A549 (cell line): Measurements from ENCODE around the gene CA12. TPM values are rescaled to one million over a fixed set of nuclear protein-coding genes. Genes with fewer than 3 reads are reported as not detected.

ENCODE experiments used
- ATAC-seq, 2 experiments: fragments of 200-7000 bp in 1 of 2; fragments of >200 bp in 1 of 2; cut with Nextera tagmentation in 1 of 2; cut with Tn5 transposase in 1 of 2; 3 replicates each; pipeline versions ENCODE4 v1.8.0 to v1.9.1; 2018 to 2020; ENCODE audit warnings: mild to moderate bottlenecking in 1 of 2, moderate library complexity in 1 of 2
- CTCF ChIA-PET: fragments of 300-600 bp; sonication (Branson Sonifier 250); formaldehyde crosslinking; extraction: SDS; loops from one replicate; lab custom pipeline; 2021; ENCODE audit warnings: antibody characterized with exemption, inconsistent platforms; lab: Yijun Ruan, JAX
- POLR2A ChIA-PET: fragments of 350-600 bp; formaldehyde crosslinking; extraction: SDS; loops from one replicate; lab custom pipeline; 2021; ENCODE audit warnings: antibody characterized with exemption, inconsistent platforms; lab: Yijun Ruan, JAX
- DNase-seq, 2 experiments: peaks; one replicate each; pipeline versions ENCODE4 v3.0.0 to v3.0.0-alpha.2; 2011 to 2016; ENCODE audit warnings: low read depth in 1 of 2, low spot score in 1 of 2
- FAIRE-seq: peaks from 2 replicates; lab custom pipeline; 2011; peaks lifted over from hg19 to GRCh38; lab: Jason Lieb, UNC
- H3K27ac ChIP-seq, 2 experiments: fragments of >200 bp; sonication (Bioruptor Twin); formaldehyde crosslinking; 3 replicates each; pipeline ENCODE4 v1.5.1; 2016 to 2017
- H3K4me1 ChIP-seq: fragments of >200 bp; sonication (Bioruptor Twin); formaldehyde crosslinking; 3 replicates; pipeline ENCODE4 v1.6.1; 2016
- H3K4me2 ChIP-seq: fragments of >200 bp; sonication (Bioruptor Twin); formaldehyde crosslinking; 3 replicates; pipeline ENCODE4 v1.6.1; 2016
- H3K4me3 ChIP-seq: fragments of >200 bp; sonication (Bioruptor Twin); formaldehyde crosslinking; 3 replicates; pipeline ENCODE4 v1.5.1; 2016
- H3K9me3 ChIP-seq: fragments of >200 bp; sonication (Bioruptor Twin); formaldehyde crosslinking; 3 replicates; pipeline ENCODE4 v1.6.1; 2016
- ATOH8 ChIP-seq: fragments of 250-450 bp; sonication (Bioruptor Pico); IDR thresholded peaks from 2 replicates; pipeline ENCODE4 v1.5.0; 2020; ENCODE audit warnings: low read depth, mild to moderate bottlenecking, moderate library complexity
- CEBPB ChIP-seq, 2 experiments: fragments of >200 bp in 1 of 2; sonication (Bioruptor Twin) in 1 of 2; formaldehyde crosslinking in 1 of 2; IDR thresholded peaks; 2 replicates each; pipeline ENCODE4 v1.6.1; 2012 to 2016
- CTCF ChIP-seq: fragments of >200 bp; sonication (Bioruptor Twin); formaldehyde crosslinking; IDR thresholded peaks from 3 replicates; pipeline ENCODE4 v1.5.1; 2016
- EP300 ChIP-seq, 2 experiments: fragments of >200 bp; sonication (Bioruptor Twin); formaldehyde crosslinking; IDR thresholded peaks; 2 replicates in 1 of 2; 3 replicates in 1 of 2; pipeline ENCODE4 v1.6.1; 2016 to 2017
- FOSB ChIP-seq: fragments of 250-450 bp; sonication (Bioruptor Pico); IDR thresholded peaks from 2 replicates; pipeline ENCODE4 v1.5.0; 2020; ENCODE audit warnings: mild to moderate bottlenecking, moderate library complexity
- FOXS1 ChIP-seq: fragments of 250-450 bp; sonication (Bioruptor Pico); IDR thresholded peaks from 2 replicates; pipeline ENCODE4 v1.5.0; 2020; ENCODE audit warnings: mild to moderate bottlenecking, moderate library complexity
- GATA3 ChIP-seq: IDR thresholded peaks from 2 replicates; pipeline ENCODE4 v1.6.1; 2012; ENCODE audit warnings: borderline replicate concordance
- HDAC2 ChIP-seq: fragments of 200-600 bp; sonication (generic); IDR thresholded peaks from 2 replicates; pipeline ENCODE4 v1.6.1; 2016
- HEYL ChIP-seq: fragments of 250-450 bp; sonication (Bioruptor Pico); IDR thresholded peaks from 2 replicates; pipeline ENCODE4 v1.8.0; 2021; ENCODE audit warnings: mild to moderate bottlenecking, moderate library complexity
- HOXA7 ChIP-seq: fragments of 250-450 bp; sonication (Bioruptor Pico); IDR thresholded peaks from 2 replicates; pipeline ENCODE4 v1.5.0; 2020; ENCODE audit warnings: mild to moderate bottlenecking, moderate library complexity
- HOXB13 ChIP-seq: fragments of 250-450 bp; sonication (Bioruptor Pico); IDR thresholded peaks from 2 replicates; pipeline ENCODE4 v1.5.0; 2020; ENCODE audit warnings: low read depth, mild to moderate bottlenecking, moderate library complexity
- NFE2L2 ChIP-seq: fragments of 150-350 bp; conservative IDR thresholded peaks from 2 replicates; pipeline ENCODE4 v1.6.1; 2014; ENCODE audit warnings: low read length
- RAD21 ChIP-seq, 2 experiments: fragments of >200 bp in 1 of 2; sonication (Bioruptor Twin) in 1 of 2; formaldehyde crosslinking in 1 of 2; IDR thresholded peaks in 1 of 2; conservative IDR thresholded peaks in 1 of 2; 2 replicates in 1 of 2; 3 replicates in 1 of 2; pipeline ENCODE4 v1.6.1; 2012 to 2018; ENCODE audit warnings: inconsistent platforms in 1 of 2
- RFX5 ChIP-seq: fragments of 450-650 bp; IDR thresholded peaks from 2 replicates; pipeline ENCODE4 v1.7.1; 2014; ENCODE audit warnings: antibody characterized with exemption, mild to moderate bottlenecking, moderate library complexity
- TFCP2L1 ChIP-seq: fragments of 250-450 bp; sonication (Bioruptor Pico); IDR thresholded peaks from 2 replicates; pipeline ENCODE4 v1.5.0; 2021; ENCODE audit warnings: mild to moderate bottlenecking
- ZC3H11A ChIP-seq: fragments of 450-650 bp; IDR thresholded peaks from 2 replicates; pipeline ENCODE4 v1.6.1; 2014; ENCODE audit warnings: antibody characterized with exemption, mild to moderate bottlenecking
- ZSCAN20 ChIP-seq: fragments of 250-450 bp; sonication (Bioruptor Pico); IDR thresholded peaks from 2 replicates; pipeline ENCODE4 v1.8.0; 2022; ENCODE audit warnings: mild to moderate bottlenecking, moderate library complexity
- WGBS: methylation state at CpG from one replicate; pipeline ENCODE4 v1.1.6; 2017; ENCODE audit errors: missing lambda C conversion rate; 5-methylcytosine and 5-hydroxymethylcytosine counted together
- polyA plus RNA-seq, 4 experiments: library from polyadenylated mRNA; depleted of rRNA in 3 of 4; stranded (reverse); fragments of >200 nt; fragmentation: RNase III in 1 of 4; extraction: RNeasy Plus Mini Kit Qiagen cat#74134 plus additional on column Dnase treatment in 1 of 4; gene quantifications; 2 replicates in 3 of 4; 3 replicates in 1 of 4; pipeline ENCODE4 v1.2.3, GENCODE V29; 2011 to 2017
- TF ChIP-seq, protein P1 (sequence below): fragments of 450-650 bp; IDR thresholded peaks from 2 replicates; pipeline ENCODE4 v1.6.1; 2014; ENCODE audit warnings: antibody characterized with exemption
- TF ChIP-seq, protein P2 (sequence below): fragments of 150-350 bp; IDR thresholded peaks from 2 replicates; pipeline ENCODE4 v1.6.1; 2014; ENCODE audit warnings: low read depth, mild to moderate bottlenecking, low read length

CA12 gene
- polyA plus RNA-seq, 2 of the 4 experiments (the other 2 are of a cell fraction) = 129 to 323 TPM

- TF ChIP-seq, protein P1, sequence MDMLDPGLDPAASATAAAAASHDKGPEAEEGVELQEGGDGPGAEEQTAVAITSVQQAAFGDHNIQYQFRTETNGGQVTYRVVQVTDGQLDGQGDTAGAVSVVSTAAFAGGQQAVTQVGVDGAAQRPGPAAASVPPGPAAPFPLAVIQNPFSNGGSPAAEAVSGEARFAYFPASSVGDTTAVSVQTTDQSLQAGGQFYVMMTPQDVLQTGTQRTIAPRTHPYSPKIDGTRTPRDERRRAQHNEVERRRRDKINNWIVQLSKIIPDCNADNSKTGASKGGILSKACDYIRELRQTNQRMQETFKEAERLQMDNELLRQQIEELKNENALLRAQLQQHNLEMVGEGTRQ = no peak
Measured at GRCh38 chr15:63401078-63401477, 19.4 kb upstream of the CA12 start (continued).

GRCh38 chr15:63398456-63398855 lies 16.8 kb upstream of the CA12 start:
- no peak for ATAC-seq
- Histone ChIP-seq H3K27ac (peak overlapping the region in 1 of 2 experiments; percentile 9; a peak in 1 of 6 replicates), H3K4me1 (peaks cover 23% of the 10 kb centered on the region), H3K4me2 (no peak overlapping the region), H3K4me3 (no peak overlapping the region), H3K9me3 (no peaks in the 10 kb centered on the region)
- FAIRE-seq = no peak
- TF ChIP-seq ATOH8 (CRISPR knock-in tag) = no peak
- TF ChIP-seq HEYL (CRISPR knock-in tag) = no peak
- no peak for TF ChIP-seq RFX5
- TF ChIP-seq NFE2L2 = no peak
- no peak for TF ChIP-seq RAD21 (conservative IDR thresholded peaks at IDR 0.05 in 1 of 2, IDR thresholded peaks at IDR 0.05 in 1 of 2)
- no peak for TF ChIP-seq HDAC2
- TF ChIP-seq ZSCAN20 (CRISPR knock-in tag) = no peak
- no peak for TF ChIP-seq FOXS1 (CRISPR knock-in tag)
- no peak for TF ChIP-seq TFCP2L1
- TF ChIP-seq EP300 (IDR thresholded peaks at IDR 0.05) = no peak
- no peak for TF ChIP-seq FOSB (CRISPR knock-in tag)
- no peak for TF ChIP-seq ZC3H11A
- TF ChIP-seq CTCF = no peak
- no peak for TF ChIP-seq HOXA7
- no peak for TF ChIP-seq GATA3
- ChIA-PET POLR2A (no interaction called here), CTCF (interaction anchor here (8.0 kb wide), 1 partner anchor 106 kb away, joined by 163 read pairs; no protein-coding TSS in a partner anchor)
- WGBS = 86% methylated on average over 2 of the region's 2 CpGs
- no peak for DNase-seq

- Histone ChIP-seq H3K4me3 (no peak overlapping the region), H3K4me1 (peaks cover 13% of the 10 kb centered on the region), H3K4me2 (peak overlapping the region; percentile 4; the same call in 2 of the 3 replicates), H3K27ac (peak overlapping the region; percentile 14 to 23; a peak in 3 of 6 replicates), H3K9me3 (no peaks in the 10 kb centered on the region)
- FAIRE-seq = no peak
- 76% methylated on average over 8 of the region's 8 CpGs for WGBS
- POLR2A ChIA-PET = interaction anchor here (1.2 kb wide), 1 partner anchor 105 kb away, joined by 3 read pairs; no protein-coding TSS in a partner anchor
- ATAC-seq = peak; percentile 47 to 60; a peak in 3 of 6 replicates
- CTCF ChIA-PET = interaction anchor here (1.0 to 8.0 kb wide), 6 partner anchors 9 to 349 kb away, joined by 3 to 163 read pairs (median 4); no protein-coding TSS in a partner anchor
- TF ChIP-seq EP300 (IDR thresholded peaks at IDR 0.05) = no peak
- TF ChIP-seq, protein P2, sequence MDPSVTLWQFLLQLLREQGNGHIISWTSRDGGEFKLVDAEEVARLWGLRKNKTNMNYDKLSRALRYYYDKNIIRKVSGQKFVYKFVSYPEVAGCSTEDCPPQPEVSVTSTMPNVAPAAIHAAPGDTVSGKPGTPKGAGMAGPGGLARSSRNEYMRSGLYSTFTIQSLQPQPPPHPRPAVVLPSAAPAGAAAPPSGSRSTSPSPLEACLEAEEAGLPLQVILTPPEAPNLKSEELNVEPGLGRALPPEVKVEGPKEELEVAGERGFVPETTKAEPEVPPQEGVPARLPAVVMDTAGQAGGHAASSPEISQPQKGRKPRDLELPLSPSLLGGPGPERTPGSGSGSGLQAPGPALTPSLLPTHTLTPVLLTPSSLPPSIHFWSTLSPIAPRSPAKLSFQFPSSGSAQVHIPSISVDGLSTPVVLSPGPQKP = no peak
- no peak for TF ChIP-seq HOXB13
- TF ChIP-seq, protein P1 = no peak
- TF ChIP-seq RAD21 (conservative IDR thresholded peaks at IDR 0.05 in 1 of 2, IDR thresholded peaks at IDR 0.05 in 1 of 2) = 0 out of 5 replicates have a peak, but pooled peaks of 1 of the 2 experiments have one; percentile 9
- peak in 1 of 2 experiments; percentile 69; a peak in 2 of 4 replicates for TF ChIP-seq CEBPB (IDR thresholded peaks at IDR 0.05)
- no peak for DNase-seq
Measured at GRCh38 chr15:63396152-63396928, 14.7 kb upstream of the CA12 start.
